SKM-1 (cell line): Measurements from ENCODE around the gene NDUFB10.
"Not testable (repeated sequence)": the region's sequence is repeated elsewhere in the genome, so short reads cannot be mapped to it uniquely, and the experiment has no call there.

Experiments
- DNase-seq: peaks from one replicate; lab custom pipeline; 2025; ENCODE audit not compliant: unreplicated experiment; lab: John Stamatoyannopoulos, UW

Gene NDUFB10

DNA sequence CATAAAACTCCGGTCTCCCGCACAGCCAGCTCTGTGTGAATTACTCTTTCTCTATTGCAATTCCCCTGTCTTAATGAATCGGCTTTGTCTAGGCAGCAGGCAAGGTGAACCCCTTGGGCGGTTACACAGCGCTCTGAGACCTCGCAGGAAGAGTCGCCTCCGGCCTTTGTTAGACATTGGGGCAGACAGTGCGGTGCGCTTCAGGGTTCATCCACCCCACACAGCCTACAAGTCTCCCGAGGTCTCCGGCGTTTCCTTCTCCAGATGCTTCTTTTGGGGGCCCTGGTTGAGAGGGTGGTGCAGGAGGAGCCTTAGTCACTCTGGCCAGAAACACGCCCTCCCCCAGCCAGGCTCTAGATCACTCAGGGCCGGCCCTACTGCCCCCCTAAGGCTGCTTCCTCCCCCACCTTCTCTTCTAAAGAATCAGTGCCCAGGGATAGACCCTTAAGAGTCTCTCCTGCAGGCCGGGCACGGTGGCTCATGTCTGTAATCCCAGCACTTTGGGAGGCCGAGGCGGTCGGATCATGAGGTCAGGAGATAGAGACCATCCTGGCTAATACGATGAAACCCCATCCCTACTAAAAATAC lies 14.6 kb upstream of the NDUFB10 start:
- no peak for DNase-seq

GRCh38 chr16:1945559-1946391 lies 13.6 kb upstream of the NDUFB10 start:
- no peak for DNase-seq

GRCh38 chr16:1946495-1947368 lies 12.6 kb upstream of the NDUFB10 start:
- DNase-seq, result no peak

- no peak for DNase-seq
These were observed 12.0 kb upstream of the NDUFB10 start for GRCh38 chr16:1947369-1947670.

DNA sequence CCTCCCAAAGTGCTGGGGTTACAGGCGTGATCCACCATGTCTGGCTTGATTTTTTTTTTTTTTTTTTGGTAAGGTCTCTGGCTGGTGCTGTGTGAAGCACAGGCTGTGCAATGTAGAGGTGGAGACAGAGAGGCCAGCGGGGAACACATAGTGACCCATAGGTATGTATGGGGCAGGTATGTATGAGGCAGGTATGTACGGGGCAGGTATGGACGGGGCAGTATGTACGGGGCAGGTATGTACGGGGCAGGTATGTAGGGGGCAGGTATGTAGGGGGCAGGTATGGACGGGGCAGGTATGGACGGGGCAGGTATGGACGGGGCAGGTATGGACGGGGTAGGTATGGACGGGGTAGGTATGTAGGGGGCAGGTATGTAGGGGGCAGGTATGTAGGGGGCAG lies 9.8 kb upstream of the NDUFB10 start:
- DNase-seq, result no peak

DNA sequence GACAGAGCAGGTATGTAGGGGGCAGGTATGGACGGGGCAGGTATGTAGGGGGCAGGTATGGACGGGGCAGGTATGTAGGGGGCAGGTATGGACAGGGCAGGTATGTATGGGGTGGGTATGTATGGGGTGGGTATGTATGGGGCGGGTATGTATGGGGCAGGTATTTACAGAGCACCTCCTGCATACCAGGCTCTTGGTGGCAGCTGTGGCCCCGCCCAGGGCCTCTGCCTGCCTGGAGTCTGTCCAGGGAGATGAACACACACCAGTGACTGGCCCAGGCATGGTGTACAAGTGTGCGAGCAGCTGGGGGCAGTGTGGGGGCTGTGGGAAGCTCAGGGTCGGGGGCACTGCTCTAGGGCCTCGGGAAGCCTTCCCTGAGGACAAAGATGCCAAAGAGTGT lies 9.3 kb upstream of the NDUFB10 start:
- DNase-seq, result no peak

DNA sequence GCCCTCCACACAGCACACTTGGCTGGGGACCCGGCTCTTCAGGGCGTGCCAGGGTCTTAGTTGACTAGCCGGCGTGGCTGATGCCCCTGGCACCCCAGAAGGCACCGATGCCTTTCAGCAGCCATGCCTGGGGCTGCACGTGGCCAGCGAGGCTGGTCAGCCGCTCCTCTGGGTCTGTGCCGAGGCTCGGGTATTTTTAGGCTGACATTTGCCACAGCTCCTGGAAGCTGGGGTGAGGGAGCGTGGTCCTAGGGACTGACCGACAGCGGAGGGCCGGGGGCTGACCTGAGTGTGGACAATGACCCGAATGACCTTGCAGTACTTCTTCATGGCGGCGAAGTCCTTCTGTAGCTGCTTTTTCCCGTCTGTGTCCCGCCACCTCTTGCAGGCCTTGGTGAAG lies 8.8 kb upstream of the NDUFB10 start:
- no peak for DNase-seq

DNA sequence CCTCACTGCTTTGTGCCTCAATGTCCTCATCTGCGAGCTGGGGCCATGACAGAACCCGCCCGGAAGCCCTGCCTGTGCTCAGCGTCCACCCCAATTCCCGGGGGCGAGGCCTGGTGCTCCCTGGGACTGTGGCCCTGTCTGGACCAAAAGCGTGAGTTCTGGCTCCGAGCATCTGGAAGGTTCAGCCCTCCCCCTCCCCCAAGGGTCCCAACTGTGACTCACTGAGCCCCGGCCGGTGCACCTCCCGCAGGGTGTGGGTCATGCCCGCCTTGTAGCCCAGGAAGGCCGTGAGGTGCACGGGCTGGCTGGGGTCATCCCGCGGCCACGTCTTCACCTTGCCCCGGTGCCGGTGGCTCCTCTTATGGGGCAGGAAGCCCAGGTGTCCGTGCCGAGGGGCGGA lies 5.6 kb upstream of the NDUFB10 start:
- DNase-seq, result no peak

- not testable (repeated sequence) for DNase-seq
These were observed 1.8 kb upstream of the NDUFB10 start for GRCh38 chr16:1957434-1958142.

- not testable (repeated sequence) for DNase-seq
These were observed 1.2 kb upstream of the NDUFB10 start for GRCh38 chr16:1958143-1958491.

DNA sequence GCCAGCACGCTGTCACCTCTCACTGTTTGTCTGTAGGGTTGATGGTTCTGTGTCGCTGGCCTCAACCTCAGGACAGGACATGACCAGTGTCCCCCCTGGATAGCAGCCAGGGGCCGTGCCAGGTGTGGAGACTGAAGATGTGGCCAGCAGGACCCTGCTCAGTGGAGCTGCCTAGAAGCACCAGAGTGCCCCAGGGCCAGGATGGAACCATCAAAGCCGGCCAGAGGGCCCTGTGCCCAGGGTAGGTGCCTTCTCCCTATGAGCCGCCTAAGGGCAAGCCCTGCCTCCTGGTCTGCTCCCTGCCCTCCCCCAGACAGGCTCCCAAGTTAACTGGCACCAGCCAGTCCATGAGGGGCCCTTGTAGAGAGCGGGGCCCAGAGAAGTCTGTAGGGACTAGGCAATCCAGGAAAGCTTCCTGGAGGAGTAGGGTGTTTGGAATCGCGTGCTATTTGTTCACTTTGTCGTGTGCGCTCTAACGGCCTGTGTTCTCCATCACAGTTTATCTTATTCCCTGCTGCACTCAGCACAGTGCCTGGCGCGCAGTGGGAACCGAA lies 546 bp upstream of the NDUFB10 start:
- no peak for DNase-seq

GRCh38 chr16:1960665-1961630 lies 1.6 kb downstream of the NDUFB10 start:
- no peak for DNase-seq

- no peak for DNase-seq
These were observed 2.3 kb downstream of the NDUFB10 start for GRCh38 chr16:1961651-1962067.

DNA sequence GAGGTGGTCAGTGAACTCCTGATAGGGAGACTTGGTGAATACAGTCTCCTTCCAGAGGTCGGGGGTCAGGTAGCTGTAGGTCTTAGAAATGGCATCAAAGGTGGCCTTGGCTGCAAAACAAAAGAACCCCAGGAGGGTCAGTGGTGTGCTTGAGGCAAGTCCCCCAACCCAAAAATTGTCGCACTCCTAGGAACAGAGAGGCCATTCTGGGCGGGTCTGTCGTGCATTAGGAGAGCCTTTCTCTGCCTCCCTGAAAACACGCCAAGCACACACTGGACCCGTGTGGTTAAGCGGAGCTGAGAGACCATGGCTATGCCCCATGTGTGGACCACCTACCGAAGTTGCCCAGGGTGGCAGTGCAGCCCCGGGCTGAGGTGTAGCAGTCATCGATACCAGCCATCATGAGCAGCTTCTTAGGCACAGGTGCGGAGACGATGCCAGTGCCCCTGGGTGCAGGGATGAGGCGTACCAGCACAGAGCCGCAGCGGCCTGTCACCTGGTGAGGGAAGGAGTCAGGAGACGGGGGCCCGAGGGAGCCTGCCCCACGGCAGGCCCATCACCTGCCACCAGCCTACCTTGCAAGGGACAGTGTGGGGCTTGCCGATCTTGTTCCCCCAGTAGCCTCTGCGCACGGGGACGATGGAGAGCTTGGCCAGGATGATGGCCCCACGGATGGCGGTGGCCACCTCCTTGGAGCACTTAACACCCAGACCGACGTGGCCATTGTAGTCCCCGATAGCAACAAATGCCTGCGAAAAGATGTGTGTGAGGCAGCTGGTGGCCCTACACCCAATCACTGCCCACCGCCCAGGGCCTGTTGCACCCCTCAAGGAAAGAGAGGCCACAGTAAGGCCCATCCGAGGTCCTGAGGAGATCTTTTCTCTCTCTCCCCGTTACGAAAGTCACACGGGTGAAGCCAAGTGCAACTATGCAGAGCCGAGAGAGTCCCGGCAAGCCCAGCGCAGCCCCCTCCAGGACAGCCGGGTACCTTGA lies 3.1 kb downstream of the NDUFB10 start:
- DNase-seq, result not testable (repeated sequence)

DNA sequence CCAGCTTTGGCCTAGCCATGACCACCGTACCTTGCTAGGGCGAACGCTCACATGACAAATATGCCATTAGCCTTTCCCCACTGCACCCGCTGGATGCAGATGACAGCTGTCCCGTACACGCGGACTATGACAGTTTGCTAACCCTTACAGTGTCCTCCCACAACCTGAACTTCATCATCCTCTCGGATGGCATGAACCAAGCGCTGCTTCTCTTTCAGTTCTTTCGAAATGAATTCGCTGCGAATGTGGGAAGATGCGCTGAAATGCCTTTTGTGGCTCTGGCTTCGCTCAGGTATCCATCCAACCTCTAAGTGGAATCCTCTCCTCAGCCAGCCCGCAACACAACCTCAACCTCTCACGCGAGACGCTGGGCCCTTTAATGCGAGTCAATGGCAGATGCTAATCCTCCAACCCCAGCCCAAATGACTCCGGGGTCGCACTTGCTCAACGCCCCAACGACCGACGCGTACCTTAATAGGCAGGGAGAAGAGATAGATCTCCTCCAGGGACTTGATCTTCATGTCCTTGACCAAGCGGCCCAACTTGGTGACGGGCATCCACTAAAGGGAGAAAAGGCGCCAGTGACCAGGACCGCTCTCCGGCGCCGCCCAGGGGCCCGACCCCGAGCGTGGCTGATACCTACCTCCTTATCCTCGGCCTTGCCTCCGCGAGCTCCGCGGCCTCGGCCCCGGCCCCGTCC lies 4.6 kb downstream of the NDUFB10 start:
- no peak for DNase-seq

DNA sequence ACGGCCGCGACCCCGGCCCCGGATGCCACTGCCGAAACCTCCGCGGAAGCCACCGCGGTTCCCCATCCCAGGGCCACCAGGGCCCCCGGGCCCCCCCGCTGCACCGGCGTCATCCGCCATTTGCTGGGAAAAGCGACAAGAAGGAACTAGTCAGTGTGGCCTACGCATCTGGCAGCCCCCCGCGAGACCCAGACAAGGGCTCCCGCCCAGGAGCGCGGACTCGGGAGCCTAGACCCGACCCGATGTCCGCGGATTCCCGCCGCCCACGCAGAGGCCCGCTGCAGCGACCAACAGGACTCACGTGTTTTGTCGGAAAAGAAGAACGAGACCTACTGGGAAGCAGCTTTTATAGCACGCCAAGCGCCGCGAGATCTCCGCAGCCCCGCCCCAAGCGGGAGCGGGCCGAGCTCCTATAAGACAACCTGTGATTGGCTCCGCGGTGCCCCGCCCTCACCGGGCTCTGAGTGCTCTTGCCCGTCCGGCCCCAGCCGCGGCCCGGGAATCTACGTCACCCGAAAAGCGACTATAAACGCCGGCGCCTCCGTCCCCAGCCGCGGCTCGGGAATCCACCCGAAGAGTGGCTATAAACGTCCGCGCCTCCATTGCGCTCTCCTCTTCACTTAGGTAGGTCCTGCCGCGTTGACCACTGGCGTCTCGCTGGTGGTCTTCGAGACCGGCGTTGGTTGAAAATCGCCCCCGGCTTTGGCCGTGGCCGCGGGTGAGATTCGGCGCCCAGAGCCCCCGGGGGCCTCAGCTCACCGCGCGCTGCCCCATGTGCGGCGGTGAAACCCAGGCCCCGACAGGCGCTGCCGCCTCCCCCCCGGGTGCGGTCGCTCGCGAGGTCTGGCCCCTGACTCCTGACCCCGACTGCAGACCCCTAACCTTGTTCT lies 5.4 kb downstream of the NDUFB10 start, which contains the start of gene RPS2:
Gene RPS2, minus strand, starts transcription at position 321 of the 890 bp plus-strand sequence. Its CDS starts 201 bp downstream, at position 120.
- DNase-seq, result peak; percentile 93
